Spleen (tissue), 11 donors: ENCODE results near the gene SRRM2. TPM values are rescaled to one million over a fixed set of nuclear protein-coding genes. Genes with fewer than 3 reads are reported as not detected.
A peak's percentile ranks its signal among the peaks of the same experiment; 100 is the strongest.

Experiments used
- DNase-seq: peaks from one replicate; pipeline ENCODE4 v3.0.0-alpha.2; 2020
- H3K27ac ChIP-seq, 8 donors: fragments of 200-600 bp; sonication (generic) in 7 of 8; 1 replicate in 4 of 8; 2 replicates in 4 of 8; pipeline versions ENCODE4 v1.5.0 to v1.8.0; 2016 to 2021; ENCODE audit warnings: inconsistent platforms in 4 of 8, mild to moderate bottlenecking in 4 of 8, moderate library complexity in 1 of 8
- H3K27me3 ChIP-seq, 7 donors: fragments of 200-600 bp; sonication (generic) in 6 of 7; replicated peaks in 1 of 7; 1 replicate in 4 of 7; 2 replicates in 3 of 7; pipeline versions ENCODE4 v1.5.0 to v1.8.0; 2016 to 2021; ENCODE audit warnings: inconsistent platforms in 3 of 7, mild to moderate bottlenecking in 1 of 7
- H3K36me3 ChIP-seq, 6 donors: fragments of 200-600 bp; sonication (generic) in 5 of 6; 1 replicate in 4 of 6; 2 replicates in 2 of 6; pipeline versions ENCODE4 v1.5.0 to v1.8.0; 2016 to 2021; ENCODE audit warnings: inconsistent platforms in 2 of 6
- H3K4me1 ChIP-seq, 6 donors: fragments of 200-600 bp; sonication (generic) in 5 of 6; 1 replicate in 3 of 6; 2 replicates in 3 of 6; pipeline versions ENCODE4 v1.5.0 to v1.8.0; 2016 to 2021; ENCODE audit warnings: inconsistent platforms in 3 of 6
- H3K4me3 ChIP-seq, 8 donors: fragments of 200-600 bp; sonication (generic) in 7 of 8; 1 replicate in 4 of 8; 2 replicates in 4 of 8; pipeline versions ENCODE4 v1.5.0 to v1.8.0; 2016 to 2021; ENCODE audit warnings: inconsistent platforms in 4 of 8, mild to moderate bottlenecking in 4 of 8, moderate library complexity in 2 of 8
- H3K9me3 ChIP-seq, 8 donors: fragments of 200-600 bp; sonication (generic) in 7 of 8; 1 replicate in 4 of 8; 2 replicates in 4 of 8; pipeline versions ENCODE4 v1.5.0 to v1.8.0; 2016 to 2021; ENCODE audit warnings: inconsistent platforms in 4 of 8
- CTCF ChIP-seq, 11 experiments: fragments of 200-600 bp in 7 of 11; fragments of 450-650 bp in 4 of 11; sonication (generic) in 4 of 11; IDR thresholded peaks in 8 of 11; conservative IDR thresholded peaks in 3 of 11; 1 replicate in 7 of 11; 2 replicates in 4 of 11; pipeline versions ENCODE4 v1.4.0 to v1.8.0; 2016 to 2021; ENCODE audit warnings: antibody characterized with exemption in 11 of 11, inconsistent platforms in 4 of 11, mild to moderate bottlenecking in 1 of 11
- POLR2A ChIP-seq, 3 donors: fragments of 450-650 bp; IDR thresholded peaks; one replicate each; pipeline ENCODE4 v1.5.1; 2017; ENCODE audit warnings: antibody characterized with exemption in 3 of 3, mild to moderate bottlenecking in 1 of 3
- POLR2AphosphoS5 ChIP-seq, 3 donors: sonication (generic); formaldehyde crosslinking; IDR thresholded peaks; one replicate each; pipeline ENCODE4 v1.5.1; 2017; ENCODE audit warnings: antibody characterized with exemption in 3 of 3
- WGBS, 5 donors: extraction: QIAGEN DNeasy Blood & Tissue Kit in 3 of 5; methylation state at CpG; one replicate each; pipeline versions ENCODE4 v1.1.5 to v1.1.7; 2013 to 2018; 5-methylcytosine and 5-hydroxymethylcytosine counted together
- intact Hi-C: fragments of 100-400 bp; cut with DNase I; formaldehyde crosslinking; loops from one replicate; pipeline ENCODE4 v1.15.0; 2023; ENCODE audit warnings: low total_unique reads
- polyA plus RNA-seq, 3 donors: library from polyadenylated mRNA; stranded (reverse); fragments of 200-250 nt; gene quantifications; one replicate each; pipeline ENCODE4 v1.2.1, GENCODE V29; 2013
- total RNA-seq, 7 donors: library from RNA; depleted of rRNA in 3 of 7; stranded (reverse); fragments of >200 nt in 3 of 7; fragmentation: NEBNext Ultra II Directional in 4 of 7; extraction: Animal tissue kit (Norgen Biotek cat#: 25700) in 4 of 7; gene quantifications; one replicate each; pipeline versions ENCODE4 v1.1.0 to v1.2.1, GENCODE V29; 2016 to 2021
- donor health status: healthy with polysubstance abuse.
- donor health status: DM: no; HTN: no; CAD: no; lungs with moderate emphysema.
- donor health status: DM: no; HTN: no; CAD: no.
- donor health status: Bipolar disorder and iron deficiency.
- donor health status: healthy.
- donor health status: DM: no; HTN: no; CAD: no.
- donor health status: DM: yes; HTN: yes; CAD: no.

Gene SRRM2
- total and polyA plus RNA-seq, 10 donors: 239 to 1,169 (median 839) TPM

GRCh38 chr16:2767140-2767731, 14.8 kb downstream of the SRRM2 start:
- Histone ChIP-seq H3K4me1 (peaks cover 0 to 40% (median 13%) of the 10 kb centered on the region in 6 donors), H3K36me3 (peaks cover 17 to 100% (median 100%) of the 10 kb centered on the region in 6 donors), H3K4me3 (no peak overlapping the region), H3K9me3 (no peaks in the 10 kb centered on the region), H3K27me3 (no peaks in the 10 kb centered on the region), H3K27ac (no peak overlapping the region)
- TF ChIP-seq CTCF (IDR thresholded peaks at IDR 0.05 in 8 of 11, conservative IDR thresholded peaks at IDR 0.05 in 3 of 11): no peak
- TF ChIP-seq POLR2AphosphoS5 (IDR thresholded peaks at IDR 0.05): peak in 1 of 3 donors; percentile 65
- 87 to 98% (median 94%) methylated on average over 10 to 19 of the region's 19 CpGs for WGBS, 5 donors
- peak; percentile 73 for DNase-seq
- intact Hi-C loops: no loop called here

GRCh38 chr16:2767891-2768290, 15.5 kb downstream of the SRRM2 start:
- peaks cover 16 to 100% (median 98%) of the 10 kb centered on the region in 6 donors for H3K36me3 ChIP-seq
- H3K27me3 ChIP-seq: no peaks in the 10 kb centered on the region
- TF ChIP-seq POLR2AphosphoS5 (IDR thresholded peaks at IDR 0.05) (no peak), POLR2A (IDR thresholded peaks at IDR 0.05) (no peak), CTCF (IDR thresholded peaks at IDR 0.05 in 8 of 11, conservative IDR thresholded peaks at IDR 0.05 in 3 of 11) (no peak)
- intact Hi-C loops: no loop called here
- peaks cover 0 to 41% (median 13%) of the 10 kb centered on the region in 6 donors for H3K4me1 ChIP-seq
- 75 to 85% (median 82%) methylated on average over 13 to 14 of the region's 14 CpGs for WGBS, 5 donors
- H3K4me3 ChIP-seq: no peak overlapping the region
- no peak overlapping the region for H3K27ac ChIP-seq
- H3K9me3 ChIP-seq: no peaks in the 10 kb centered on the region
- DNase-seq: peak; percentile 66

GRCh38 chr16:2768403-2769089, 16.1 kb downstream of the SRRM2 start:
- Histone ChIP-seq H3K27me3 (no peaks in the 10 kb centered on the region), H3K4me1 (peaks cover 0 to 47% (median 15%) of the 10 kb centered on the region in 6 donors), H3K9me3 (no peaks in the 10 kb centered on the region), H3K36me3 (peaks cover 16 to 100% (median 98%) of the 10 kb centered on the region in 6 donors), H3K4me3 (no peak overlapping the region), H3K27ac (peak overlapping the region in 1 of 8 donors; percentile 21)
- peak; percentile 63 for DNase-seq
- WGBS, 5 donors: 81 to 91% (median 89%) methylated on average over 17 of the region's 17 CpGs
- intact Hi-C loops: no loop called here
- TF ChIP-seq POLR2AphosphoS5 (IDR thresholded peaks at IDR 0.05) (no peak), CTCF (IDR thresholded peaks at IDR 0.05 in 8 of 11, conservative IDR thresholded peaks at IDR 0.05 in 3 of 11) (no peak), POLR2A (IDR thresholded peaks at IDR 0.05) (no peak)

GRCh38 chr16:2769100-2769529, 16.7 kb downstream of the SRRM2 start:
- TF ChIP-seq POLR2AphosphoS5 (IDR thresholded peaks at IDR 0.05) (peak in 2 of 3 donors; percentile 21 to 31), POLR2A (IDR thresholded peaks at IDR 0.05) (no peak)
- Histone ChIP-seq H3K9me3 (no peaks in the 10 kb centered on the region), H3K4me3 (no peak overlapping the region), H3K27ac (peak overlapping the region in 2 of 8 donors; percentile 17 to 21), H3K27me3 (no peaks in the 10 kb centered on the region), H3K4me1 (peaks cover 0 to 49% (median 16%) of the 10 kb centered on the region in 6 donors), H3K36me3 (peaks cover 16 to 100% (median 98%) of the 10 kb centered on the region in 6 donors)
- DNase-seq: peak; percentile 59
- WGBS, 5 donors: 71 to 88% (median 85%) methylated on average over 10 to 11 of the region's 11 CpGs
- intact Hi-C loops: no loop called here
